CD4-positive, alpha-beta T cell (primary cell): ENCODE results near the gene PHF21B. TPM values are rescaled to one million over a fixed set of nuclear protein-coding genes. Genes with fewer than 3 reads are reported as not detected.

Source experiments
- ATAC-seq: fragments of 200-7000 bp; cut with Tn5 transposase; one replicate; pipeline ENCODE4 v1.10.0; 2022; ENCODE audit warnings: mild to moderate bottlenecking; ENCODE audit not compliant: poor library complexity
- CTCF ChIA-PET: fragments of 350-600 bp; sonication (Branson Sonifier 250); formaldehyde crosslinking; loops from one replicate; lab custom pipeline; 2021; ENCODE audit warnings: antibody characterized with exemption, inconsistent platforms; lab: Charles Lee
- POLR2A ChIA-PET: fragments of 350-600 bp; sonication (Branson Sonifier 250); formaldehyde crosslinking; loops from one replicate; lab custom pipeline; 2021; ENCODE audit warnings: antibody characterized with exemption, inconsistent platforms; lab: Charles Lee
- DNase-seq, 14 experiments: peaks; one replicate each; pipeline ENCODE4 v3.0.0-alpha.2; 2013 to 2020; ENCODE audit warnings: mixed read lengths in 2 of 14
- H3K27ac ChIP-seq, 2 donors: one replicate each; pipeline versions ENCODE4 v1.5.1 to v1.7.0; 2013; ENCODE audit warnings: low read length in 2 of 2, low read depth in 1 of 2, mild to moderate bottlenecking in 1 of 2
- H3K27me3 ChIP-seq, 2 experiments: 1 replicate in 1 of 2; 2 replicates in 1 of 2; pipeline versions ENCODE4 v1.6.1 to v1.7.0; 2013; ENCODE audit warnings: low read length in 2 of 2, control low read depth in 1 of 2, mild to moderate bottlenecking in 1 of 2, moderate library complexity in 1 of 2; ENCODE audit not compliant: insufficient read depth in 2 of 2, control insufficient read depth in 1 of 2
- H3K36me3 ChIP-seq: one replicate; pipeline ENCODE4 v1.6.1; 2013; ENCODE audit warnings: low read length, control low read depth; ENCODE audit not compliant: insufficient read depth
- H3K4me1 ChIP-seq: one replicate; pipeline ENCODE4 v1.6.1; 2013; ENCODE audit warnings: low read length, control low read depth; ENCODE audit not compliant: insufficient read depth
- H3K4me3 ChIP-seq: one replicate; pipeline ENCODE4 v1.5.1; 2013; ENCODE audit warnings: mild to moderate bottlenecking, low read length, moderate library complexity
- H3K9me3 ChIP-seq, 2 experiments: 1 replicate in 1 of 2; 2 replicates in 1 of 2; pipeline versions ENCODE4 v1.6.1 to v1.7.0; 2013; ENCODE audit warnings: low read length in 2 of 2, mild to moderate bottlenecking in 2 of 2, control low read depth in 1 of 2, moderate library complexity in 1 of 2; ENCODE audit not compliant: control insufficient read depth in 1 of 2, insufficient read depth in 1 of 2
- H3K27ac Mint-ChIP-seq: one replicate; pipeline ENCODE4 v1.8.0; 2020; ENCODE audit warnings: mixed read lengths
- H3K27me3 Mint-ChIP-seq: one replicate; pipeline ENCODE4 v1.8.0; 2021; ENCODE audit warnings: mixed read lengths
- H3K36me3 Mint-ChIP-seq: one replicate; pipeline ENCODE4 v1.8.0; 2021; ENCODE audit warnings: low read depth, mixed read lengths
- H3K4me1 Mint-ChIP-seq: one replicate; pipeline ENCODE4 v1.8.0; 2021; ENCODE audit warnings: low read depth, mixed read lengths
- H3K4me3 Mint-ChIP-seq: one replicate; pipeline ENCODE4 v1.8.0; 2020; ENCODE audit warnings: mild to moderate bottlenecking, mixed read lengths
- H3K9me3 Mint-ChIP-seq: one replicate; pipeline ENCODE4 v1.8.0; 2020; ENCODE audit warnings: mixed read lengths
- CTCF ChIP-seq: fragments of 200-600 bp; IDR thresholded peaks from one replicate; pipeline ENCODE4 v1.8.0; 2022; ENCODE audit warnings: antibody characterized with exemption, mild to moderate bottlenecking
- intact Hi-C, 2 experiments: fragments of 100-400 bp; cut with DNase I in 1 of 2; cut with micrococcal nuclease in 1 of 2; formaldehyde crosslinking; loops; one replicate each; pipeline versions ENCODE4 v1.15.1 to v1.9.0; 2023 to 2025; cut with DNase I, micrococcal nuclease
- total RNA-seq, 174 experiments: library from RNA in 2 of 174; stranded (reverse) in 2 of 174; gene quantifications; one replicate each; pipeline ENCODE4 v1.2.3 and lab custom pipeline; 2021 to 2026

The PHF21B gene
- total RNA-seq, 2 experiments from 2014 or later, result not detected

- no peaks in the 10 kb centered on the region for H3K4me1 Mint-ChIP-seq
- H3K9me3 ChIP-seq, result peaks cover 13 to 28% of the 10 kb centered on the region in 2 experiments
- no peaks in the 10 kb centered on the region for H3K36me3 ChIP-seq
- DNase-seq, result no peak
- no peaks in the 10 kb centered on the region for H3K4me1 ChIP-seq
- no peak overlapping the region for H3K27ac Mint-ChIP-seq
- H3K36me3 Mint-ChIP-seq, result no peaks in the 10 kb centered on the region
- intact Hi-C loops, result no loop called here
- no peaks in the 10 kb centered on the region for H3K27me3 ChIP-seq
- CTCF ChIA-PET, result no interaction called here
- no peaks in the 10 kb centered on the region for H3K27me3 Mint-ChIP-seq
- H3K9me3 Mint-ChIP-seq, result no peaks in the 10 kb centered on the region
- ATAC-seq, result no peak
- H3K27ac ChIP-seq, result no peak overlapping the region
- no peak overlapping the region for H3K4me3 Mint-ChIP-seq
- POLR2A ChIA-PET, result no interaction called here
- TF ChIP-seq CTCF, result no peak
- H3K4me3 ChIP-seq, result no peak overlapping the region
Measured at GRCh38 chr22:44845796-44846720, 163.7 kb downstream of the PHF21B start.

- H3K27ac ChIP-seq, result no peak overlapping the region
- H3K4me3 Mint-ChIP-seq, result no peak overlapping the region
- H3K4me1 Mint-ChIP-seq, result no peaks in the 10 kb centered on the region
- H3K36me3 ChIP-seq, result no peaks in the 10 kb centered on the region
- H3K4me3 ChIP-seq, result no peak overlapping the region
- peaks cover 13 to 28% of the 10 kb centered on the region in 2 experiments for H3K9me3 ChIP-seq
- H3K4me1 ChIP-seq, result no peaks in the 10 kb centered on the region
- ChIA-PET CTCF (no interaction called here), POLR2A (no interaction called here)
- H3K27me3 Mint-ChIP-seq, result peaks cover 7% of the 10 kb centered on the region
- no peak for ATAC-seq
- DNase-seq, result no peak
- intact Hi-C loops, result no loop called here
- H3K36me3 Mint-ChIP-seq, result no peaks in the 10 kb centered on the region
- H3K27me3 ChIP-seq, result no peaks in the 10 kb centered on the region
- no peak for TF ChIP-seq CTCF
- no peaks in the 10 kb centered on the region for H3K9me3 Mint-ChIP-seq
- H3K27ac Mint-ChIP-seq, result no peak overlapping the region
Measured at GRCh38 chr22:44845191-44845590, 164.6 kb downstream of the PHF21B start.

GRCh38 chr22:44842417-44842816 lies 167.4 kb downstream of the PHF21B start:
- TF ChIP-seq CTCF, result no peak
- no peaks in the 10 kb centered on the region for H3K4me1 Mint-ChIP-seq
- H3K36me3 Mint-ChIP-seq, result no peaks in the 10 kb centered on the region
- H3K4me1 ChIP-seq, result no peaks in the 10 kb centered on the region
- intact Hi-C loops, result no loop called here
- H3K36me3 ChIP-seq, result no peaks in the 10 kb centered on the region
- ChIA-PET POLR2A (no interaction called here), CTCF (no interaction called here)
- H3K27me3 Mint-ChIP-seq, result peaks cover 8% of the 10 kb centered on the region
- H3K9me3 Mint-ChIP-seq, result no peaks in the 10 kb centered on the region
- DNase-seq (no peak), ATAC-seq (no peak)
- H3K4me3 ChIP-seq, result no peak overlapping the region
- no peak overlapping the region for H3K27ac ChIP-seq
- peaks cover 0 to 2% of the 10 kb centered on the region in 2 experiments for H3K27me3 ChIP-seq
- no peak overlapping the region for H3K27ac Mint-ChIP-seq
- H3K9me3 ChIP-seq, result peaks cover 13 to 32% of the 10 kb centered on the region in 2 experiments
- no peak overlapping the region for H3K4me3 Mint-ChIP-seq
